Tibial nerve (tissue), 4 donors: ENCODE results near the gene RFFL. TPM values are rescaled to one million over a fixed set of nuclear protein-coding genes. Genes with fewer than 3 reads are reported as not detected.

Source experiments
- DNase-seq, 2 donors: peaks; one replicate each; pipeline ENCODE4 v3.0.0-alpha.2; 2019; ENCODE audit warnings: low spot score in 2 of 2
- H3K27ac ChIP-seq, 4 donors: fragments of 200-600 bp; sonication (generic) in 3 of 4; one replicate each; pipeline ENCODE4 v1.5.1; 2017 to 2019; ENCODE audit warnings: mild to moderate bottlenecking in 1 of 4
- H3K27me3 ChIP-seq, 2 donors: fragments of 200-600 bp; sonication (generic) in 1 of 2; one replicate each; pipeline versions ENCODE4 v1.5.1 to v1.6.0; 2017 to 2019
- H3K36me3 ChIP-seq, 3 donors: fragments of 200-600 bp; sonication (generic); one replicate each; pipeline ENCODE4 v1.5.1; 2018 to 2019
- H3K4me1 ChIP-seq, 4 donors: fragments of 200-600 bp; sonication (generic) in 3 of 4; one replicate each; pipeline ENCODE4 v1.5.1; 2017 to 2019
- H3K4me3 ChIP-seq, 4 donors: fragments of 200-600 bp; sonication (generic) in 3 of 4; one replicate each; pipeline ENCODE4 v1.5.1; 2017 to 2019; ENCODE audit warnings: mild to moderate bottlenecking in 1 of 4, moderate library complexity in 1 of 4
- H3K9me3 ChIP-seq, 4 donors: fragments of 200-600 bp; sonication (generic) in 3 of 4; one replicate each; pipeline ENCODE4 v1.5.1; 2017 to 2019
- CTCF ChIP-seq, 5 experiments: fragments of 200-600 bp in 3 of 5; fragments of 450-650 bp in 2 of 5; sonication (generic) in 3 of 5; IDR thresholded peaks; one replicate each; pipeline ENCODE4 v1.5.1; 2016 to 2019; ENCODE audit warnings: antibody characterized with exemption in 5 of 5, mild to moderate bottlenecking in 3 of 5, moderate library complexity in 2 of 5
- EP300 ChIP-seq, 2 donors: sonication (generic); formaldehyde crosslinking; IDR thresholded peaks; one replicate each; pipeline ENCODE4 v1.6.1; 2017; ENCODE audit warnings: antibody characterized with exemption in 2 of 2, mild to moderate bottlenecking in 1 of 2
- POLR2A ChIP-seq, 2 donors: fragments of 450-650 bp; IDR thresholded peaks; one replicate each; pipeline ENCODE4 v1.6.1; 2017; ENCODE audit warnings: antibody characterized with exemption in 2 of 2, mild to moderate bottlenecking in 2 of 2, moderate library complexity in 2 of 2
- WGBS, 2 donors: methylation state at CpG; one replicate each; pipeline ENCODE4 v1.1.5; 2018; 5-methylcytosine and 5-hydroxymethylcytosine counted together
- small RNA-seq: library from RNA; depleted of rRNA; stranded (forward); fragments of <200 nt; gene quantifications from one replicate; pipeline ENCODE3, GENCODE V24; 2016
- total RNA-seq, 4 donors: library from RNA; depleted of rRNA; stranded (reverse); fragments of >200 nt; gene quantifications; one replicate each; pipeline ENCODE4 v1.1.0, GENCODE V29; 2016

Gene RFFL
- total RNA-seq, 4 donors from 2014 or later, result 10.8 to 41.3 (median 17.2) TPM

- Histone ChIP-seq H3K9me3 (no peaks in the 10 kb centered on the region), H3K27me3 (no peaks in the 10 kb centered on the region), H3K4me3 (no peak overlapping the region), H3K27ac (no peak overlapping the region), H3K4me1 (peaks cover 0 to 4% (median 0%) of the 10 kb centered on the region in 4 donors), H3K36me3 (peaks cover 0 to 10% (median 0%) of the 10 kb centered on the region in 3 donors)
- DNase-seq, result no peak
- TF ChIP-seq POLR2A (IDR thresholded peaks at IDR 0.05) (no peak), CTCF (IDR thresholded peaks at IDR 0.05) (no peak), EP300 (IDR thresholded peaks at IDR 0.05) (no peak)
- WGBS, 2 donors, result 28 to 66% methylated on average over 2 of the region's 2 CpGs
These were observed 89.3 kb downstream of the RFFL start for GRCh38 chr17:34974179-34974578.

DNA sequence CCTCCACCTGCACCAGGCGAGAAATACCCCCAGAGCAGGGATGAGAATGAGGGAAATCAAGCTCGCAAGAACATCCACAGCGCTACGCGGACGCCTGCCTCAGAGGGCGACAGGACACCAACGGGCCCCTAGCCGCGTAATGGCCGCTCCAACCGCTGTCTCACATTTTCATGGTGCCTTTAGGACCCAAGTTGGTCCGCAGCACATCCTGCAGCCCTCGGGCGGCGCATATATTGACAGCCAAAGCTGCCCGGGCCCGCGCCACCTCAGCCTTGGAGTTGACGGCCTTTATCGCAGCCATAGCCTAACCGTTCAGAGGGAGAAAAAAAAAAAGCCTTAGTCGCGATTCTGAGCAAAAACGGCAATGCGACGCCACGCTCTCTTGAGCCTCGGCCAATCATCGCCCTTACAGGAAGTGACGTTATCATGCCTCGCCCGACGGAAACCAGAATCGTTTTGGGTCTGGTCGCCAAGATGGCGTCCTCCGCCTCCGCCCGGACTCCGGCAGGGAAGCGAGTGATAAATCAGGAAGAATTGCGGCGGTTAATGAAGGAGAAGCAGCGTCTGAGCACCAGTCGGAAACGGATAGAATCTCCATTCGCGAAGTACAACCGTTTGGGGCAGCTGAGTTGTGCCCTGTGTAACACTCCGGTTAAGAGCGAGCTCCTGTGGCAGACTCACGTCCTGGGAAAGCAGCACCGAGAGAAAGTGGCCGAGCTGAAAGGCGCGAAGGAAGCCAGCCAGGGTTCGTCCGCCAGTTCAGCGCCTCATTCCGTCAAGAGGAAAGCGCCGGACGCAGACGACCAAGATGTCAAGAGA, 102.2 kb downstream of the RFFL start, which contains the start of the genes CCT6B and ZNF830:
CCT6B (minus strand) TSS at position 368 of the 819 bp plus-strand sequence; CDS start at position 301, 67 bp downstream.
ZNF830 (plus strand) TSS at position 448 of the 819 bp plus-strand sequence; CDS start at position 475, 27 bp downstream.
- 0 to 1% methylated on average over 48 to 65 of the region's 65 CpGs for WGBS, 2 donors
- H3K4me3 ChIP-seq, result peak within 1 kb of the TSS; percentile 76 to 92 (median 88)
- no peaks in the 10 kb centered on the region for H3K27me3 ChIP-seq
- H3K36me3 ChIP-seq, result peaks cover 0 to 31% (median 0%) of the 10 kb centered on the region in 3 donors
- DNase-seq, result peak; percentile 82 to 93
- peaks cover 0 to 29% (median 14%) of the 10 kb centered on the region in 4 donors for H3K4me1 ChIP-seq
- H3K9me3 ChIP-seq, result no peaks in the 10 kb centered on the region
- peak within 1 kb of the TSS; percentile 88 to 96 (median 95) for H3K27ac ChIP-seq
- peak; percentile 42 to 71 for TF ChIP-seq POLR2A (IDR thresholded peaks at IDR 0.05)
- peak; percentile 64 to 99 for TF ChIP-seq EP300 (IDR thresholded peaks at IDR 0.05)
- TF ChIP-seq CTCF (IDR thresholded peaks at IDR 0.05), result peak in 2 of 5 experiments; percentile 20 to 26

GRCh38 chr17:34958438-34958837, 105.1 kb downstream of the RFFL start:
- H3K36me3 ChIP-seq, result peaks cover 0 to 4% (median 0%) of the 10 kb centered on the region in 3 donors
- H3K9me3 ChIP-seq, result no peaks in the 10 kb centered on the region
- H3K4me1 ChIP-seq, result peaks cover 0 to 23% (median 14%) of the 10 kb centered on the region in 4 donors
- no peak overlapping the region for H3K4me3 ChIP-seq
- H3K27ac ChIP-seq, result no peak overlapping the region
- WGBS, 2 donors, result 76 to 78% methylated on average over 1 of the region's 1 CpG
- no peak for DNase-seq
- TF ChIP-seq EP300 (IDR thresholded peaks at IDR 0.05) (no peak), POLR2A (IDR thresholded peaks at IDR 0.05) (no peak), CTCF (IDR thresholded peaks at IDR 0.05) (no peak)
- H3K27me3 ChIP-seq, result no peaks in the 10 kb centered on the region

Small RNAs within 50 kb of the gene (small RNA-seq; reads per million reads assigned to genes)
- gene AC004223.1, result not detected
- gene RNU6-840P, result not detected

Other genes starting within 250 kb of the RFFL start
- 1 to 10 TPM in 3 of 4 donors, under 1 TPM in 1; 0.90 to 7.5 (median 3.1) TPM for gene CCT6B, start 102.2 kb downstream of the RFFL start, total RNA-seq
- 10 to 100 TPM in 1 of 4 donors, 1 to 10 TPM in 3; 5.1 to 14.7 (median 9.1) TPM for gene ZNF830, start 102.2 kb downstream of the RFFL start, total RNA-seq
- 10 to 100 TPM; 15.3 to 42.6 (median 37.0) TPM for gene LIG3, start 83.2 kb downstream of the RFFL start, total RNA-seq
- gene RAD51D, start 56.2 kb upstream of the RFFL start, total RNA-seq, result 10 to 100 TPM in 2 of 4 donors, 1 to 10 TPM in 2; 7.5 to 19.8 (median 11.9) TPM
- not detected for gene FNDC8, start 57.9 kb upstream of the RFFL start, total RNA-seq
- 10 to 100 TPM; 10.4 to 32.1 (median 17.1) TPM for gene NLE1, start 78.6 kb upstream of the RFFL start, total RNA-seq
- not detected for gene UNC45B, start 84.1 kb upstream of the RFFL start, total RNA-seq
- not detected for gene SLC35G3, start 130.7 kb upstream of the RFFL start, total RNA-seq
- 10 to 100 TPM; 21.2 to 22.4 (median 21.6) TPM for gene SLFN5, start 179.4 kb upstream of the RFFL start, total RNA-seq